Stomach (tissue), 4 donors: ENCODE measurements around the gene ADAM8.

ENCODE experiments used
- POLR2AphosphoS5 ChIP-seq, 3 donors: sonication (generic); formaldehyde crosslinking; IDR thresholded peaks; one replicate each; pipeline ENCODE4 v1.6.1; 2016; ENCODE audit warnings: antibody characterized with exemption in 3 of 3
- TF ChIP-seq, protein P1 (sequence below), 7 experiments: fragments of 450-650 bp in 4 of 7; fragments of 200-600 bp in 3 of 7; sonication (generic) in 3 of 7; IDR thresholded peaks; one replicate each; pipeline ENCODE4 v1.5.1; 2016 to 2019; ENCODE audit warnings: antibody characterized with exemption in 7 of 7, control low read depth in 2 of 7, mild to moderate bottlenecking in 1 of 7

DNA sequence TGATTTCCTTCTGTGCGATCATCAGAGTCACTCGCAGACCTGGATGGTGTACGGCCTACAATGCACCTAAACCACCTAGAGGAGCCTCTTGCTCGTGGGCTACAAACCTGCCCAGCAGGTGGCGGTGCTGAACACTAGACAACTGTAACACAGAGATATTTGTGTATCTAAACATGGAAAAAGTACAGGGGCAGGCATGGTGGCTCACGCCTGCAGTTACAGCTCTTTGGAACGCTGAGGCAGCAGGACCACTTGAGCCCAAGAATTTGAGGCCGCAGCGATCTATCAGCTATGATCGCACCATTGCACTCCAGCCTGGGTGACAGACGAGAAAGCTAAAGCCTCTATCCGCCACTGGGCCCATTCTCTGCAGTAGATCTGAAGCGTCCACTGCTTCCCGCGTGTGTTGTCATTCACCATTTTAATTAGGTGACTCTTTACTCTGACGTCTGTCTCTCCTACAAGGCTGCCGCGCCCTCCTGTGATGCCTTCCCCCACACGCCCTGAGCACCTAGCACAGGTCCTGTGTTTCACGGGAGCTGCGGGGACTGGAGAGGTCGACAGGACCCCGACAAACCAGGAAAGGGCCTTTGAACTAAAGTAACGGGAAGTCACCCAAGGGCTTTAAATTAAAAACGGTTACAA is 31.2 kb upstream of the ADAM8 start:
- TF ChIP-seq, protein P1, sequence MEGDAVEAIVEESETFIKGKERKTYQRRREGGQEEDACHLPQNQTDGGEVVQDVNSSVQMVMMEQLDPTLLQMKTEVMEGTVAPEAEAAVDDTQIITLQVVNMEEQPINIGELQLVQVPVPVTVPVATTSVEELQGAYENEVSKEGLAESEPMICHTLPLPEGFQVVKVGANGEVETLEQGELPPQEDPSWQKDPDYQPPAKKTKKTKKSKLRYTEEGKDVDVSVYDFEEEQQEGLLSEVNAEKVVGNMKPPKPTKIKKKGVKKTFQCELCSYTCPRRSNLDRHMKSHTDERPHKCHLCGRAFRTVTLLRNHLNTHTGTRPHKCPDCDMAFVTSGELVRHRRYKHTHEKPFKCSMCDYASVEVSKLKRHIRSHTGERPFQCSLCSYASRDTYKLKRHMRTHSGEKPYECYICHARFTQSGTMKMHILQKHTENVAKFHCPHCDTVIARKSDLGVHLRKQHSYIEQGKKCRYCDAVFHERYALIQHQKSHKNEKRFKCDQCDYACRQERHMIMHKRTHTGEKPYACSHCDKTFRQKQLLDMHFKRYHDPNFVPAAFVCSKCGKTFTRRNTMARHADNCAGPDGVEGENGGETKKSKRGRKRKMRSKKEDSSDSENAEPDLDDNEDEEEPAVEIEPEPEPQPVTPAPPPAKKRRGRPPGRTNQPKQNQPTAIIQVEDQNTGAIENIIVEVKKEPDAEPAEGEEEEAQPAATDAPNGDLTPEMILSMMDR (IDR thresholded peaks at IDR 0.05) = peak in 5 of 7 experiments; percentile 36 to 72 (median 63)
- TF ChIP-seq POLR2AphosphoS5 (IDR thresholded peaks at IDR 0.05) = peak in 1 of 3 donors; percentile 4
